Inflammatory macrophage treated with lipopolysaccharide for 1 hour (primary cell): ENCODE data around the gene MYMX.
A peak's percentile ranks its signal among the peaks of the same experiment; 100 is the strongest.
"Not testable (repeated sequence)": the region's sequence is repeated elsewhere in the genome, so short reads cannot be mapped to it uniquely, and the experiment has no call there.

ENCODE experiments used
- DNase-seq, 2 donors: peaks; one replicate each; pipeline ENCODE4 v3.0.0-alpha.2; 2020 to 2022

MYMX gene

GRCh38 chr6:44188819-44189218, 27.9 kb upstream of the MYMX start:
- no peak for DNase-seq

- DNase-seq, result no peak
Observed at GRCh38 chr6:44189257-44189656, 27.5 kb upstream of the MYMX start.

- peak; percentile 28 to 61 for DNase-seq
Observed at GRCh38 chr6:44190715-44191114, 26.0 kb upstream of the MYMX start.

GRCh38 chr6:44192428-44193041, 24.2 kb upstream of the MYMX start:
- no peak for DNase-seq

- DNase-seq, result no peak
Observed at GRCh38 chr6:44193307-44193910, 23.3 kb upstream of the MYMX start.

GRCh38 chr6:44194326-44194725, 22.4 kb upstream of the MYMX start:
- no peak for DNase-seq

- DNase-seq, result not testable (repeated sequence)
Observed at GRCh38 chr6:44196351-44196750, 20.4 kb upstream of the MYMX start.

- no peak for DNase-seq
Observed at GRCh38 chr6:44198684-44199083, 18.0 kb upstream of the MYMX start.

- DNase-seq, result no peak
Observed at GRCh38 chr6:44199883-44200282, 16.8 kb upstream of the MYMX start.

- DNase-seq, result no peak
Observed at GRCh38 chr6:44201200-44201599, 15.5 kb upstream of the MYMX start.

GRCh38 chr6:44201638-44202303, 15.0 kb upstream of the MYMX start:
- DNase-seq, result no peak

GRCh38 chr6:44202332-44202971, 14.3 kb upstream of the MYMX start:
- no peak for DNase-seq

GRCh38 chr6:44202972-44203750, 13.6 kb upstream of the MYMX start:
- DNase-seq, result no peak

- DNase-seq, result no peak
Observed at GRCh38 chr6:44203955-44204354, 12.8 kb upstream of the MYMX start.

- DNase-seq, result no peak
Observed at GRCh38 chr6:44207966-44208365, 8.8 kb upstream of the MYMX start.

- peak in 1 of 2 donors; percentile 47 for DNase-seq
Observed at GRCh38 chr6:44211284-44211683, 5.4 kb upstream of the MYMX start.

- no peak for DNase-seq
Observed at GRCh38 chr6:44214307-44214706, 2.4 kb upstream of the MYMX start.

- no peak for DNase-seq
Observed at GRCh38 chr6:44217332-44218143, 812 bp downstream of the MYMX start.

- DNase-seq, result peak; percentile 39 to 60
Observed at GRCh38 chr6:44219053-44219814, 2.5 kb downstream of the MYMX start.

- DNase-seq, result no peak
Observed at GRCh38 chr6:44219815-44220784, 3.4 kb downstream of the MYMX start.
